CD1c-positive myeloid dendritic cell (primary cell): Measurements from ENCODE around the gene CTRL.
"Not testable (repeated sequence)": the region's sequence is repeated elsewhere in the genome, so short reads cannot be mapped to it uniquely, and the experiment has no call there.

ENCODE experiments used
- DNase-seq: peaks from one replicate; pipeline ENCODE4 v3.0.0-alpha.2; 2016; ENCODE audit errors: extremely low spot score

Gene CTRL

GRCh38 chr16:67931712-67932461, at the start of gene CTRL:
CTRL (minus strand) TSS chr16:67931862; CDS start chr16:67931852, 10 bp downstream.
- no peak for DNase-seq

GRCh38 chr16:67979955-67980678, 48.5 kb upstream of the CTRL start, which contains the start of gene DPEP3:
DPEP3 (minus strand) TSS chr16:67980499; CDS start chr16:67980380, 119 bp downstream.
- no peak for DNase-seq

GRCh38 chr16:67977469-67978227, 46.0 kb upstream of the CTRL start:
- no peak for DNase-seq

GRCh38 chr16:67977005-67977404, 45.3 kb upstream of the CTRL start:
- DNase-seq = no peak

- DNase-seq = no peak
Measured at GRCh38 chr16:67976205-67976604, 44.5 kb upstream of the CTRL start.

- DNase-seq = no peak
Measured at GRCh38 chr16:67975321-67976105, 43.9 kb upstream of the CTRL start.

- DNase-seq = not testable (repeated sequence)
Measured at GRCh38 chr16:67972285-67972684, 40.6 kb upstream of the CTRL start.

- DNase-seq = no peak
Measured at GRCh38 chr16:67971111-67971510, 39.4 kb upstream of the CTRL start.

- DNase-seq = no peak
Measured at GRCh38 chr16:67969254-67970039, 37.8 kb upstream of the CTRL start.

GRCh38 chr16:67968400-67969253, 37.0 kb upstream of the CTRL start, which contains the start of gene SLC12A4:
SLC12A4 (minus strand) TSS chr16:67968637; CDS start chr16:67968553, 84 bp downstream.
- DNase-seq = peak; percentile 81

GRCh38 chr16:67967958-67968399, 36.3 kb upstream of the CTRL start:
- peak; percentile 49 for DNase-seq

GRCh38 chr16:67967183-67967957, 35.7 kb upstream of the CTRL start:
- DNase-seq = no peak

GRCh38 chr16:67966549-67967182, 35.0 kb upstream of the CTRL start:
- peak; percentile 5 for DNase-seq

GRCh38 chr16:67965668-67966548, 34.2 kb upstream of the CTRL start:
- no peak for DNase-seq

GRCh38 chr16:67964477-67965131, 32.9 kb upstream of the CTRL start:
- no peak for DNase-seq

GRCh38 chr16:67963662-67964321, 32.1 kb upstream of the CTRL start:
- DNase-seq = no peak
